Activated CD4-positive, alpha-beta T cell treated with anti-CD3 and anti-CD28 coated beads for 4 hours (primary cell): ENCODE data around the gene SFTA2.
A peak's percentile ranks its signal among the peaks of the same experiment; 100 is the strongest.
"Not testable (repeated sequence)": the region's sequence is repeated elsewhere in the genome, so short reads cannot be mapped to it uniquely, and the experiment has no call there.

Experiments used
- DNase-seq, 2 donors: peaks; one replicate each; pipeline ENCODE4 v3.0.0-alpha.2; 2020

SFTA2 gene

DNA sequence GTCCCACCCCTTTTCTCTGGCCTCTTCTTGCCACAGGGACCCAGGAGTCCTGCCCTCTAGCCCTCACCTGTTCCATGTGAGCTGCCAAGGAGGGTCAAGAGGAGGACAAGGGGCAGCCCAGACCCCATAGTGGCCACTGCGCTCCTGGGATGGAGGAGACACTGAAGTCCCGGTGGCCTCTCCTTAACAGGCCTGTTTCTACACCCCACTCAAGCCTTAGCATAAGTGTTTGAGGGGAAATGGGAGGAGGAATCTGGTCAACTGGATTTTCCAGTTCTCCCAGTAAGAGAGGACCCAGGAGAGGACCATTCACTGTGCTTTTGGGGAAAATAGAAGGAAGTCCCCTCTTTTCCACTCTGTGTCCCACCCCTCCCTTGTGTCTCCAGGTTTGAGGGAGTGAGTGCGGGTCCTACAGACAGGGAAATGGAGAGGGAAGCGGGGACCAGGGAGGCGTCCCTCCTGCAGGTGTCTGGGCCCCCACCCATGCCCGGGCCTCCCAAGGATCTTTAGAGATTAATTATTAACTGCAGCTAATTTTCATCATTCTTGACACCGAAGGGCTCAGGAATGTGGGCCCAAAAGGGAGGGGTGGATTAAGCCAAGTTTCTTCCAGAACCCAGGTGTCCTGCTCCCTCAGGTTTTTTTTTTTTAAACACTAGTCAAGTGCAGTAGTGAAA, at the start of gene SFTA2:
TSS of gene SFTA2 (minus strand) at position 202 of the 677 bp plus-strand sequence. CDS start at position 128, 74 bp downstream.
- no peak for DNase-seq

DNA sequence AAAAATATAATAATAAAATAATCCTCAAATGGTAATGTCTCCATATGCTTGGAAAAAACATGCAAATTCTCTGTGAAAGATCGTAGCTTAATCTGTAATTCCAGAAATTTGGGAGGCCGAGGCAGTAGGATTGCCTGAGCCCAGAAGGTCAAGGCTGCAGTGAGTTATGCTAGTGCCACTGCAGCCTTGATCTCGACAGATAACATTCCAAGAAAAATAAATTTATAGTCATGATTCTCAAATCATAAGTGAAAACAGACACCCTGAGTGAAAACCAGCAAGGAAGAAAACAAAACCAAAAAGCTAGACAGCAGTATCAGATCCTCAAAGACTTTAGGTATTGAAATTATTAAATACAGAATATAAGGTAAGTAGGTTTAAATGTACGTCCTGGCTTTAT, 47.7 kb upstream of the SFTA2 start:
- DNase-seq: no peak

DNA sequence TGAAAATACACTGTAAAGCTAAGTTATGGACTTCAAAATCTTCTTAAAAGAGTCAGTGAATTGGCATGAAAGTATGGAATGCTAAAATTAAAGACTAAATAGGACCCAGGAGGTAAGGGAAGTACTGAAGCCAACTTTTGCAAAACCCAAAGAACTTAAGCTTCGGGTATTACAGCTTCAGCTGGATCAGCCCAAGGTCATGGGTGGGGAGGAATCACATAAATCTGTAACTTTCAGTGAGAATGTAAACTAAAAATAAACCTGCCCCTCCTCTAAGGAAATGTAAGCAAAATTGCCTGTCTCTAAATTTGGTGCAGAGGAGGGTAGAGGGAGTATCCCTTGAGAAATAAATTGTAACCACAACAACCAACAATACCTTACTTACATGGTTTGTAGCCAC, 47.2 kb upstream of the SFTA2 start:
- DNase-seq: no peak

- no peak for DNase-seq
These were observed 42.7 kb upstream of the SFTA2 start for GRCh38 chr6:30974490-30975252.

DNA sequence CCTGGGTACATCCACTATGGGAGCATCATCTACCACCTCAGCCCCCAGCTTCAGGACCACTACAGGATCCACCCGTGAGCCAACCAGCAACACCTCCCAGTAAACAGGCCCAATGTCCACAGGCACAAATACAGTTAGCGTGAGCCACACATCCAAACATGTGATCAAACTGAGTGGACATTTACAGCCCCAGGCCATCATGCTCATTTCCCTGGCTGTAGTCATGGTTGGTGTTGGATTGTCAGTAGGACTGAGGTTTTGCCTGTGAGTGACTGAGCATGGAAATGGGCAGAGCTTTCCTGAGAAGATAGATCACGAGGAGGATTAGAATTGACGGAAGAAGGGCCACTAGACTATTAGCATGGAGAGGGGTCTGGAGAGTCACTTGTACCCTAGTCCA, 40.8 kb upstream of the SFTA2 start:
- DNase-seq: no peak

GRCh38 chr6:30970946-30971345, 39.0 kb upstream of the SFTA2 start:
- DNase-seq: no peak

GRCh38 chr6:30969171-30969570, 37.2 kb upstream of the SFTA2 start:
- DNase-seq: not testable (repeated sequence)

DNA sequence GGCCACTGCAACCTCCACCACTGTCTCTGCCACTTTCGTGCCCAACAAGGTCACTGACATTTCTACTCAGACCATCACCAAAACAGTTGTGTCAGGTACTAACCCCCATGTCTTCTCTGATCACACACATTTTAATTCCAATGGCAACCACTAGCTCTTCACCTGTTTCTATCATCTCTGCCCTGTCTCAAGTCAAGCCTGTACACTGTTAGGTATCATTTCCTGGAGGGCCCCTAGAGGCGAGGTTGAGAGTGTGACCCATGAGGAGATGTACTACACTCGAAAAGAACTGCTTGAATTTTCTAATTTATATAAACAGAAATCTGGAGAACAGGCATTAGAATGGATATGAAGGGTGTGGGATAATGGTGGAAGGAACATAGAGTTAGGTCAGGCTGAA, 34.2 kb upstream of the SFTA2 start:
- no peak for DNase-seq

GRCh38 chr6:30965140-30965601, 33.2 kb upstream of the SFTA2 start:
- DNase-seq: no peak

GRCh38 chr6:30964075-30964474, 32.1 kb upstream of the SFTA2 start:
- DNase-seq: no peak

DNA sequence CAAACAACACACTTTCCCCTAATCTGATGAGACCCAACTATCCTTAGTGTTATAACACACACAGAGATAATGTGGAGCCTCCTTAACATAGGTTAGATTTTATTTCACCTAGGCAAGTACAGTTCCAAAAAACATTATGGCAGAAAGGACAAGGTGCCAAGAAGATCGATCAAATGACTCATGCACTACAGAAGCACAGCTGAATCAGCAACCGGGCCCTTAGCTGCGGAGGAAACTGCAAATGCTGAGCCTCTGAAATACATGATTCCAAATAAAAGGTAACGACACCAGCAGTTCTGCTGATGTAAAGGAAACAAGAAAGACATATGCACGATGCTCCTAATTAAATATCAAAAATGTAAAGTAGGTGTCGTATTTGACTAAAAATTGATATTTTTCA, 31.7 kb upstream of the SFTA2 start:
- DNase-seq: no peak

- no peak for DNase-seq
These were observed 30.7 kb upstream of the SFTA2 start for GRCh38 chr6:30962716-30963115.

DNA sequence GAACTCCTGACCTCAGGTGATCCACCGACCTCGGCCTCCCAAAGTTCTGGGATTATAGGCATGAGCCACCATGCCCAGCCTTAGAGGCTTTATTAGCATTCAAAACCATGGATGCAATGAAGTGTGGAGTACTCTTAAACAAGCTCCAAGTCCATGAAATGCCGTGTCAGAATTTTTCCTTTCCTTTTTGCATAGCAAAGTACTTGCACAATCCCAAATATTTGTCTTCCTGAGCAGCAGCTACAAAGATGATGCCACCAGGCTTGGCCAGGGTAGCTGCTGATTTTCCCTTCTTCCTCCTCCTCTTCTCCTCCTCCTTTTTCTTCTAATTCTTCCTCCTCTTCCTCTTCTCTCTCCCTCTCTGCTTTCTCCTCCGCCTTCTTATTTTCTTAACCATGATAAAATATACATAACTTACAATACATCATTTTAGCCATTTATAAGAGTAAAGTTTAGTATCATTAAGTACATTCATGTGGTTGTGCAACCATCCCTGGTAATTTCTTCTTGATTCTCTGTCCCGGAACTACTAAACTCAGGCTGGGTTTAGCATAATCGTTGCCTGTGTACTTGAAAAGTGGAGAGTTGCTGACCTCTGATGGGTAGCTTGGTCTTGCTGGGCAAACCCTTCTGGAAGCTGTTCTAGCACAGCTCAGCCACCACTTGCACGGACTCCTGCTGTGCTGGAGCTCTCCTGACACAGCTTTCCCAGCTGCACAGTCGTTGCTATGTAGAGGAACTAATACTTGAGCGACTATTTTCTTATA, 29.1 kb upstream of the SFTA2 start:
- DNase-seq: no peak

GRCh38 chr6:30957716-30958115, 25.7 kb upstream of the SFTA2 start:
- DNase-seq: no peak

- DNase-seq: peak; percentile 57 to 59
These were observed 23.5 kb upstream of the SFTA2 start for GRCh38 chr6:30955367-30956042.

DNA sequence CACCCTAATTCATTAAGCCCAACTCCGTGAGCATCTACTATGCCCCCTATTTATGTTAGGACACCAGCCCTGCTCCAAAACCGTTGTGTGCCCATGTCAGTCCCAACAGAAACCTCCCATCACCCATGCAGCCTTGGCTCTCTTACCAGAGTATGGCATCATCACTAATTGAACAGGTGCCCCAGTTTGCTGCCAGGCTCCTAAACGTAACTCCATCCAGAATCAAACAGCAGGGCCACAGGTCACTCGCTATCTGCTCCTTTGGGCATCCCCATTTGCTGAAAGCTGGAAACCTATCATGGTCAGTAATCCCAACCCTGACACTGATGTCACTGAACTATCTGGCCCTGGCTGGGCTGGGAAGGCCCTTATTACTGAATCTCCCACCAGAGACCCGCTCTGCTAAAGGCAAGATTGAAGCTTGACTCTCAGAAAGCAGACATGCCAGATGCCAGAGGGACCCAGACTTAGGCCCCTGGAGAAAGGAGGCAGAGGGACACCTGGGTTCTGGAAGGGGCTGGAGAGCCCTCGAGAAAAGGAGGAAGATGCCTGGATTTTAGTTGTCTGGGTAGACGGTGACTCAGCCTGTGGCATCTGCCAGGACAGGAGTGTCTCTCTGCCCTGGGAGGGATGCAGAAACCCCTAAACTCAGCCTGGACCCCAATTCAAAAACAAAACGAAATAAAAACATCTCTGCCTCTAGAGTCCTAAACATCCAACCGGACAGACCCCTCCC, 22.8 kb upstream of the SFTA2 start:
- DNase-seq: no peak

DNA sequence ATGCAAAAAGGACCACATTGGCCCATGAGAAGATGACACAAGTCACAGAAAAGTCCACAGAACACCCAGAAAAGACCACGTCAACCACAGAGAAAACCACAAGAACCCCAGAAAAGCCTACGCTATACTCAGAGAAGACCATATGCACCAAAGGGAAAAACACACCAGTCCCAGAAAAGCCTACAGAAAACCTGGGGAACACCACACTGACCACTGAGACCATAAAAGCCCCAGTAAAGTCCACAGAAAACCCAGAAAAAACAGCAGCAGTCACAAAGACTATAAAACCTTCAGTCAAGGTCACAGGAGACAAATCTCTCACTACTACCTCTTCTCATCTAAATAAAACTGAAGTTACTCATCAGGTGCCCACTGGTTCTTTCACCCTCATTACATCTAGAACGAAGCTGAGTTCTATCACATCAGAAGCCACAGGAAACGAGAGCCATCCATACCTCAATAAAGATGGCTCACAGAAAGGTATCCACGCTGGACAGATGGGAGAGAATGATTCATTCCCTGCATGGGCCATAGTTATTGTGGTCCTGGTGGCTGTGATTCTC, 20.0 kb upstream of the SFTA2 start:
- DNase-seq: no peak

DNA sequence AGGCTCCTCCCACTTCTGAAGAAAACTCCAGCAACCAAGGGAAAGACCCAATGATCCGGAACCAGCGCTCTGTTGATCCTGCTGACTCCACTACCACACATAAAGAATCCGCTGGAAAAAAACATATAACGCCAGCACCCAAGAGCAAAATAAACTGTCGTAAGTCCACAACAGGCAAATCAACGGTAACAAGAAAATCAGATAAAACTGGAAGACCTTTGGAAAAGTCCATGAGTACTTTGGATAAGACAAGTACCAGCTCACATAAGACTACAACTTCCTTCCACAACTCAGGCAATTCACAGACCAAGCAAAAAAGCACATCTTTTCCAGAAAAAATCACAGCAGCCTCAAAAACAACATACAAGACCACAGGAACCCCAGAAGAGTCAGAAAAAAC, 16.8 kb upstream of the SFTA2 start:
- no peak for DNase-seq

DNA sequence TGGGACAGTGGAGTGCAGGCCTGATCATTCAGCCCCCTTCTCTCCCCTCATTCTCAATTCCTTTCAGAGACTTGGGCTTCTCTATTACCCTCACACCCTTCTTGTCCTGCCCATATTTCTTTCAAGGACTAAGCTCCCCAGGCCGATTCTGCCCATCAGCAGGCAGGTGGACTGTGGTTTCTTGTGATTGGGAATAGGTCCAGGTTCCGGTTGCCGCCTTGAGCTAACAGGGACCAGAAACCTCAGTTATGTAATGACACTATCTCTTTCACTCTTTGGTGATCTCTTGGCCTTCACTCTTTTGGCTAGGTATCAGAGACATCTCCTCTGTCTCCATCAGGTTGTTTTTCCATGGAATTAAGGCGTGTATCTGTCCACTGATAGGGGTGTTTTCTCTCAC, 15.3 kb upstream of the SFTA2 start:
- no peak for DNase-seq

DNA sequence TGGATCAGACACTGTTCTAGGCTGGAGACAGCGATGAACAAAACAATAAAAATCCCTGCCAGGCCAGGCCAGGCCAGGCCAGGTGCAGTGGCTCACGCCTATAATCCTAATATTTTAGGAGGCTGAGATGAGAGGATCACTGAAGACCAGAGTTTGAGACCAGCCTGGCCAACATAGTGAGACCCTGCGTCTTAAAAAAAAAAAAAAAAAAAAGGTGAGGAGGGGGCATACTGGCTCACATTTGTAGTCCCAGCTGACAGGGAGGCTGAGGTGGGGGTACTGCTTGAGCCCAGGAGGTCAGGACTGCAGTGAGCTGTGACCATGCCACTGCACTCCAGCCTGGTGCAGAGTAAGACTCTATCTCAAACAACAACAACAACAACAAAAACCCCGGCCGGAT, 13.3 kb upstream of the SFTA2 start:
- DNase-seq: no peak

DNA sequence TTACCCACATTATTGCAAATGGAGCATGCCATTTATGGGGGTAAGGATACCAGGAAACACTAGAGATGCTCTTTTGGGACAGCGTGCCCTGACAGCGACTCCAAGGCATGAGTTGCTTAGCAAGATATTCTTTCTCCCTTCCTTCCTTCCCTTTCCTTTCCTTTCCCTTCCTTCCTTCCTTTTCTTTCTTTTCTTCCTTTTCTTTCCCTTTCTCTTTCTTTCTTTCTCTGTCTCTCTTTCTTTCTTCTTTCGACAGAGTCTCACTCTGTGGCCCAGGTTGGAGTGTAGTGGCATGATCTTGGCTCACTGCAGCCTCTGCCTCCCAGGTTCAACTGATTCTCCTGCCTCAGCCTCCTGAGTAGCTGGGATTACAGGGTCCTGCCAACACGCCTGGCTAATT, 12.1 kb upstream of the SFTA2 start:
- no peak for DNase-seq
